ENCODE data around the gene ALX3. TPM values are rescaled to one million over a fixed set of nuclear protein-coding genes. Genes with fewer than 3 reads are reported as not detected.
A peak's percentile ranks its signal among the peaks of the same experiment; 100 is the strongest.

The ALX3 gene
- total RNA-seq, 1 donor from 2014 or later, result not detected

GRCh38 chr1:110074166-110074565, 3.7 kb upstream of the ALX3 start:
- Mint-ChIP-seq H3K36me3 (ENCODE audit: low read depth, unreplicated experiment) (no peaks in the 10 kb centered on the region), H3K27ac (ENCODE audit: unreplicated experiment) (no peak overlapping the region), H3K27me3 (ENCODE audit: low read depth, unreplicated experiment) (peaks cover 89% of the 10 kb centered on the region), H3K9me3 (ENCODE audit: unreplicated experiment) (peaks cover 2% of the 10 kb centered on the region), H3K4me3 (ENCODE audit: unreplicated experiment) (no peak overlapping the region), H3K4me1 (ENCODE audit: low read depth, unreplicated experiment) (peaks cover 2% of the 10 kb centered on the region)
- peaks cover 78% of the 10 kb centered on the region for H3K27me3 ChIP-seq (ENCODE audit: insufficient read depth, low read length)
- peaks cover 6% of the 10 kb centered on the region for H4K20me1 ChIP-seq (ENCODE audit: insufficient read depth, low read length)
- TF ChIP-seq CTCF (IDR thresholded peaks at IDR 0.05; ENCODE audit: insufficient read depth, low read depth, low read length) (no peak), EZH2 (IDR thresholded peaks at IDR 0.05; ENCODE audit: insufficient read depth, low read length) (no peak)
- H3K36me3 ChIP-seq (ENCODE audit: insufficient read depth, low read length), result no peaks in the 10 kb centered on the region
- H3K4me1 ChIP-seq (ENCODE audit: insufficient read depth, low read length), result no peaks in the 10 kb centered on the region
- no peaks in the 10 kb centered on the region for H3K79me2 ChIP-seq (ENCODE audit: insufficient read depth, low read length)
- H3K9me3 ChIP-seq (ENCODE audit: insufficient read depth, low read depth, low read length), result peaks cover 8% of the 10 kb centered on the region
- no peak overlapping the region for H3K4me3 ChIP-seq (ENCODE audit: insufficient read depth, low read depth, low read length)
- no peak overlapping the region for H3K9ac ChIP-seq (ENCODE audit: low read length)
- H3K4me2 ChIP-seq (ENCODE audit: low read length), result no peak overlapping the region
- FAIRE-seq, result no peak
- no peak for DNase-seq (ENCODE audit: low read depth)
- no peak overlapping the region for H2AFZ ChIP-seq (ENCODE audit: low read depth, low read length)
- H3K27ac ChIP-seq (ENCODE audit: low read depth, low read length), result no peak overlapping the region

- Histone ChIP-seq H2AFZ (ENCODE audit: low read depth, low read length) (no peak overlapping the region), H4K20me1 (ENCODE audit: insufficient read depth, low read length) (peaks cover 24% of the 10 kb centered on the region), H3K4me2 (ENCODE audit: low read length) (no peak overlapping the region), H3K27ac (ENCODE audit: low read depth, low read length) (no peak overlapping the region), H3K36me3 (ENCODE audit: insufficient read depth, low read length) (no peaks in the 10 kb centered on the region), H3K4me1 (ENCODE audit: insufficient read depth, low read length) (no peaks in the 10 kb centered on the region), H3K79me2 (ENCODE audit: insufficient read depth, low read length) (no peaks in the 10 kb centered on the region), H3K4me3 (ENCODE audit: insufficient read depth, low read depth, low read length) (no peak overlapping the region), H3K9me3 (ENCODE audit: insufficient read depth, low read depth, low read length) (peaks cover 8% of the 10 kb centered on the region), H3K9ac (ENCODE audit: low read length) (no peak overlapping the region), H3K27me3 (ENCODE audit: insufficient read depth, low read length) (peaks cover 82% of the 10 kb centered on the region)
- Mint-ChIP-seq H3K9me3 (ENCODE audit: unreplicated experiment) (peaks cover 10% of the 10 kb centered on the region), H3K36me3 (ENCODE audit: low read depth, unreplicated experiment) (peaks cover 4% of the 10 kb centered on the region), H3K4me3 (ENCODE audit: unreplicated experiment) (no peak overlapping the region), H3K4me1 (ENCODE audit: low read depth, unreplicated experiment) (peaks cover 2% of the 10 kb centered on the region), H3K27ac (ENCODE audit: unreplicated experiment) (no peak overlapping the region), H3K27me3 (ENCODE audit: low read depth, unreplicated experiment) (peaks cover 85% of the 10 kb centered on the region)
- FAIRE-seq (no peak), DNase-seq (ENCODE audit: low read depth) (no peak)
- peak; percentile 29 for TF ChIP-seq EZH2 (IDR thresholded peaks at IDR 0.05; ENCODE audit: insufficient read depth, low read length)
- no peak for TF ChIP-seq CTCF (IDR thresholded peaks at IDR 0.05; ENCODE audit: insufficient read depth, low read depth, low read length)
These were observed 196 bp downstream of the ALX3 start for GRCh38 chr1:110070282-110070669.

GRCh38 chr1:110069404-110070281, 829 bp downstream of the ALX3 start:
- Mint-ChIP-seq H3K4me1 (ENCODE audit: low read depth, unreplicated experiment) (peaks cover 2% of the 10 kb centered on the region), H3K4me3 (ENCODE audit: unreplicated experiment) (no peak overlapping the region), H3K36me3 (ENCODE audit: low read depth, unreplicated experiment) (peaks cover 5% of the 10 kb centered on the region), H3K9me3 (ENCODE audit: unreplicated experiment) (peaks cover 10% of the 10 kb centered on the region), H3K27ac (ENCODE audit: unreplicated experiment) (no peak overlapping the region), H3K27me3 (ENCODE audit: low read depth, unreplicated experiment) (peaks cover 86% of the 10 kb centered on the region)
- Histone ChIP-seq H4K20me1 (ENCODE audit: insufficient read depth, low read length) (peaks cover 24% of the 10 kb centered on the region), H3K27me3 (ENCODE audit: insufficient read depth, low read length) (peaks cover 78% of the 10 kb centered on the region), H3K9ac (ENCODE audit: low read length) (no peak overlapping the region), H3K9me3 (ENCODE audit: insufficient read depth, low read depth, low read length) (peaks cover 8% of the 10 kb centered on the region), H3K4me2 (ENCODE audit: low read length) (no peak overlapping the region), H3K79me2 (ENCODE audit: insufficient read depth, low read length) (no peaks in the 10 kb centered on the region), H2AFZ (ENCODE audit: low read depth, low read length) (no peak overlapping the region), H3K36me3 (ENCODE audit: insufficient read depth, low read length) (no peaks in the 10 kb centered on the region), H3K27ac (ENCODE audit: low read depth, low read length) (no peak overlapping the region), H3K4me3 (ENCODE audit: insufficient read depth, low read depth, low read length) (no peak overlapping the region), H3K4me1 (ENCODE audit: insufficient read depth, low read length) (no peaks in the 10 kb centered on the region)
- TF ChIP-seq CTCF (IDR thresholded peaks at IDR 0.05; ENCODE audit: insufficient read depth, low read depth, low read length) (no peak), EZH2 (IDR thresholded peaks at IDR 0.05; ENCODE audit: insufficient read depth, low read length) (peak; percentile 100)
- DNase-seq (ENCODE audit: low read depth) (no peak), FAIRE-seq (no peak)

Measured in astrocyte (in vitro differentiated cells and primary cell).